Measurements from ENCODE around the gene WIPF2.

GRCh38 chr17:40321524-40321929 is 102.4 kb downstream of the WIPF2 start:
- no peak for TF ChIP-seq CTCF (conservative IDR thresholded peaks at IDR 0.05; ENCODE audit: low read depth in 2 of 2)
- no peak for TF ChIP-seq EZH2 (IDR thresholded peaks at IDR 0.05; ENCODE audit: low read depth, unreplicated experiment)
- TF ChIP-seq REST (IDR thresholded peaks at IDR 0.05; ENCODE audit: unreplicated experiment), result no peak
- no peak for TF ChIP-seq POLR2AphosphoS5 (IDR thresholded peaks at IDR 0.05; ENCODE audit: low read depth)
- no peak for TF ChIP-seq CREB1 (CRISPR knock-in tag; IDR thresholded peaks at IDR 0.05; ENCODE audit: low read depth)
- no peak for TF ChIP-seq ETS1 (IDR thresholded peaks at IDR 0.05)
- no peak for TF ChIP-seq NANOG (IDR thresholded peaks at IDR 0.05; ENCODE audit: borderline replicate concordance)
- no peak for TF ChIP-seq JUNB (IDR thresholded peaks at IDR 0.05; ENCODE audit: unreplicated experiment)
- no peak for TF ChIP-seq ZNF114 (CRISPR knock-in tag; IDR thresholded peaks at IDR 0.05)
- no peak for TF ChIP-seq EZH2phosphoT487 (IDR thresholded peaks at IDR 0.05; ENCODE audit: unreplicated experiment)
- TF ChIP-seq ZNF331 (CRISPR knock-in tag; IDR thresholded peaks at IDR 0.05; ENCODE audit: low read depth), result no peak
- TF ChIP-seq STAT1 (IDR thresholded peaks at IDR 0.05; ENCODE audit: unreplicated experiment), result no peak
- TF ChIP-seq ZNF462 (CRISPR knock-in tag; IDR thresholded peaks at IDR 0.05), result no peak
